ENCODE measurements around the gene ARL3. TPM values are rescaled to one million over a fixed set of nuclear protein-coding genes. Genes with fewer than 3 reads are reported as not detected.
"Not testable (repeated sequence)": the region's sequence is repeated elsewhere in the genome, so short reads cannot be mapped to it uniquely, and the experiment has no call there.

ARL3 gene
- total and polyA plus RNA-seq, 7 donors, result 2.8 to 6.5 (median 3.4) TPM

GRCh38 chr10:102759497-102760210 lies 45.5 kb upstream of the ARL3 start:
- intact Hi-C loops (cut with DNase I), result loop anchor here in 1 of 2 donors (5.0 kb wide), 1 partner anchor 48 kb away; no protein-coding TSS in a partner anchor

GRCh38 chr10:102758933-102759262 lies 44.7 kb upstream of the ARL3 start:
- peak; percentile 40 to 67 for DNase-seq
- ATAC-seq; H3K4me3 ChIP-seq; H3K9me3 ChIP-seq; intact Hi-C loops (cut with DNase I); H3K27me3 ChIP-seq (ENCODE audit: insufficient read depth in 3 of 3, low read length in 2 of 3); H3K36me3 ChIP-seq (ENCODE audit: insufficient read depth in 1 of 2, low read depth in 1 of 2): not testable (repeated sequence)
- WGBS, 3 donors, result 42 to 44% (median 42%) methylated on average over 5 to 6 of the region's 12 CpGs
- H3K4me1 ChIP-seq, result peaks cover 13% of the 10 kb centered on the region
- H3K27ac ChIP-seq, result peak overlapping the region; percentile 33

More at GRCh38 chr10:102759497-102760210, 45.5 kb upstream of the ARL3 start:
- no peak overlapping the region for H3K4me3 ChIP-seq
- peaks cover 0 to 6% of the 10 kb centered on the region in 2 donors for H3K36me3 ChIP-seq (ENCODE audit: insufficient read depth in 1 of 2, low read depth in 1 of 2)
- 87 to 94% (median 94%) methylated on average over 3 of the region's 3 CpGs for WGBS, 3 donors
- peaks cover 17% of the 10 kb centered on the region for H3K4me1 ChIP-seq
- H3K27me3 ChIP-seq (ENCODE audit: insufficient read depth in 3 of 3, low read length in 2 of 3), result no peaks in the 10 kb centered on the region
- ATAC-seq, result no peak
- TF ChIP-seq CTCF (IDR thresholded peaks at IDR 0.05), result no peak
- H3K9me3 ChIP-seq, result no peaks in the 10 kb centered on the region
- no peak overlapping the region for H3K27ac ChIP-seq
- no peak for DNase-seq

- H3K27me3 ChIP-seq (ENCODE audit: insufficient read depth in 3 of 3, low read length in 2 of 3), result no peaks in the 10 kb centered on the region
- DNase-seq, result no peak
- no peak for TF ChIP-seq CTCF (IDR thresholded peaks at IDR 0.05)
- H3K9me3 ChIP-seq, result no peaks in the 10 kb centered on the region
- WGBS, 3 donors, result 71 to 76% (median 72%) methylated on average over 9 of the region's 9 CpGs
- H3K36me3 ChIP-seq (ENCODE audit: insufficient read depth in 1 of 2, low read depth in 1 of 2), result no peaks in the 10 kb centered on the region
- H3K4me1 ChIP-seq, result peaks cover 15% of the 10 kb centered on the region
- intact Hi-C loops (cut with DNase I), result no loop called here
- no peak for ATAC-seq
- H3K4me3 ChIP-seq, result no peak overlapping the region
- peak overlapping the region; percentile 33 for H3K27ac ChIP-seq
Measured at GRCh38 chr10:102758240-102758932, 44.2 kb upstream of the ARL3 start.

GRCh38 chr10:102757323-102757722 lies 43.1 kb upstream of the ARL3 start:
- H3K36me3 ChIP-seq (ENCODE audit: insufficient read depth in 1 of 2, low read depth in 1 of 2), result no peaks in the 10 kb centered on the region

More at GRCh38 chr10:102757323-102757722, 43.1 kb upstream of the ARL3 start:
- ATAC-seq, result no peak
- Histone ChIP-seq H3K9me3 (no peaks in the 10 kb centered on the region), H3K4me1 (peaks cover 25% of the 10 kb centered on the region), H3K27ac (peak overlapping the region; percentile 3), H3K27me3 (ENCODE audit: insufficient read depth in 3 of 3, low read length in 2 of 3) (no peaks in the 10 kb centered on the region), H3K4me3 (no peak overlapping the region)
- intact Hi-C loops (cut with DNase I), result no loop called here
- no peak for TF ChIP-seq CTCF (IDR thresholded peaks at IDR 0.05)
- 94 to 97% (median 96%) methylated on average over 6 of the region's 6 CpGs for WGBS, 3 donors
- DNase-seq, result no peak
